Neural cell (in vitro differentiated cells): ENCODE results near the gene SLAIN2.

Experiments used
- CTCF ChIP-seq: fragments of 450-650 bp; IDR thresholded peaks from 2 replicates; pipeline ENCODE4 v1.5.1; 2014; ENCODE audit warnings: antibody characterized with exemption, mild to moderate bottlenecking, moderate library complexity; ENCODE audit not compliant: poor library complexity, severe bottlenecking
- EP300 ChIP-seq: fragments of 450-650 bp; conservative IDR thresholded peaks from 2 replicates; pipeline ENCODE4 v1.6.1; 2014; ENCODE audit warnings: antibody characterized with exemption, mild to moderate bottlenecking, moderate library complexity; ENCODE audit not compliant: poor library complexity, severe bottlenecking
- SMC3 ChIP-seq: fragments of 450-650 bp; conservative IDR thresholded peaks from 2 replicates; pipeline ENCODE4 v1.6.1; 2014; ENCODE audit warnings: antibody characterized with exemption, mild to moderate bottlenecking, moderate library complexity; ENCODE audit not compliant: poor library complexity

DNA sequence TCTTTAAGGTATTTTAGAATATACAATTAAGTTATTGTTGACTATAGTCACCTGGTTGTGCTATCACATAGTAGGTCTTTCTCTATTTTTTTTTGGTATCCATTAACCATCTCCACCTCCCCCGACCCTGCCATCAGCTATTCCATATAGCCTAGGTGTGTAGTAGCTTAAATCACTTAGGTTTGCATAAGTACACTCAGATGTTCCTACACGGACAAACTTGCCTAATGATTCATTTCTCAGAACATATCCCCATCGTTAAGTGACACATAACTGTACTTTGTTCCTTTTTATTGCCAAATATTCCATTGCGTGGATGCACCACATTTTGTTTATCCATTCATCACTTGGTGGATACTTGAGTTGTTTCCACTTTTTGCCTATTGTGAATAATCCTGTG, 67.9 kb downstream of the SLAIN2 start:
- no peak for TF ChIP-seq SMC3
- no peak for TF ChIP-seq CTCF
- no peak for TF ChIP-seq EP300
